ENCODE data around the gene FKBP10.

- TF ChIP-seq EZH2phosphoT487 (IDR thresholded peaks at IDR 0.05; ENCODE audit: low read length), result no peak
- TF ChIP-seq CTCF (IDR thresholded peaks at IDR 0.05; ENCODE audit: low read length), result no peak
Observed at GRCh38 chr17:41766135-41766534, 46.7 kb upstream of the FKBP10 start.
